ENCODE measurements around the gene CEPT1. TPM values are rescaled to one million over a fixed set of nuclear protein-coding genes. Genes with fewer than 3 reads are reported as not detected.

Gene CEPT1
- total RNA-seq, 1 experiment from 2014 or later, result 33.0 TPM

GRCh38 chr1:111140680-111140967 is 601 bp downstream of the CEPT1 start:
- Histone ChIP-seq H2BK15ac (ENCODE audit: low read depth, low read length) (no peak overlapping the region), H2AFZ (ENCODE audit: low read length) (no peak overlapping the region), H3K9me3 (ENCODE audit: control insufficient read depth, low read depth, low read length) (no peaks in the 10 kb centered on the region), H2BK12ac (ENCODE audit: insufficient read length, low read depth, low read length) (no peak overlapping the region), H3K23ac (ENCODE audit: insufficient read length, low read depth, low read length) (no peak overlapping the region), H3K79me1 (ENCODE audit: insufficient read depth, low read depth, low read length, poor library complexity, severe bottlenecking) (no peaks in the 10 kb centered on the region), H4K5ac (ENCODE audit: insufficient read length, low read depth, low read length) (no peak overlapping the region), H3K9ac (ENCODE audit: extremely low read depth, insufficient read length, low read length) (peak overlapping the region; percentile 79), H3K79me2 (ENCODE audit: insufficient read depth, low read length) (peaks cover 17% of the 10 kb centered on the region; the same call in 1 of the 2 replicates), H2BK5ac (ENCODE audit: insufficient read length, low read length) (no peak overlapping the region), H3K56ac (ENCODE audit: insufficient read length, low read depth, low read length) (no peak overlapping the region), H2BK20ac (ENCODE audit: low read depth, low read length, poor library complexity, severe bottlenecking) (no peak overlapping the region), H3K14ac (ENCODE audit: insufficient read depth, low read length) (peak overlapping the region; percentile 21; the same call in 1 of the 2 replicates), H3K4me1 (ENCODE audit: insufficient read depth, low read length) (no peaks in the 10 kb centered on the region), H3K4me2 (ENCODE audit: insufficient read depth, insufficient read length, low read length) (peak overlapping the region; percentile 84), H3K27me3 (ENCODE audit: insufficient read depth, low read length) (no peaks in the 10 kb centered on the region), H4K20me1 (ENCODE audit: control insufficient read depth, insufficient read depth, insufficient read length) (no peaks in the 10 kb centered on the region), H3K18ac (ENCODE audit: insufficient read length, low read depth, low read length) (no peak overlapping the region), H3K4ac (ENCODE audit: low read depth, low read length) (no peak overlapping the region), H3K27ac (ENCODE audit: insufficient read length, low read depth, low read length) (no peak overlapping the region), H3K23me2 (ENCODE audit: insufficient read length, low read depth, low read length, poor library complexity, severe bottlenecking) (peaks cover 5% of the 10 kb centered on the region), H4K91ac (ENCODE audit: insufficient read length, low read depth, low read length) (no peak overlapping the region), H2AK5ac (ENCODE audit: insufficient read length, low read length) (no peak overlapping the region), H3T11ph (ENCODE audit: low read length) (no peak overlapping the region), H2BK120ac (ENCODE audit: low read depth, low read length, poor library complexity, severe bottlenecking) (no peak overlapping the region), H4K8ac (replicated peaks; ENCODE audit: insufficient read length, low read depth, low read length) (no peak overlapping the region)
- peak overlapping the region in 2 of 3 experiments; percentile 98 to 99; a peak in 3 of 7 replicates for H3K27ac Mint-ChIP-seq
- TF ChIP-seq, protein P1, sequence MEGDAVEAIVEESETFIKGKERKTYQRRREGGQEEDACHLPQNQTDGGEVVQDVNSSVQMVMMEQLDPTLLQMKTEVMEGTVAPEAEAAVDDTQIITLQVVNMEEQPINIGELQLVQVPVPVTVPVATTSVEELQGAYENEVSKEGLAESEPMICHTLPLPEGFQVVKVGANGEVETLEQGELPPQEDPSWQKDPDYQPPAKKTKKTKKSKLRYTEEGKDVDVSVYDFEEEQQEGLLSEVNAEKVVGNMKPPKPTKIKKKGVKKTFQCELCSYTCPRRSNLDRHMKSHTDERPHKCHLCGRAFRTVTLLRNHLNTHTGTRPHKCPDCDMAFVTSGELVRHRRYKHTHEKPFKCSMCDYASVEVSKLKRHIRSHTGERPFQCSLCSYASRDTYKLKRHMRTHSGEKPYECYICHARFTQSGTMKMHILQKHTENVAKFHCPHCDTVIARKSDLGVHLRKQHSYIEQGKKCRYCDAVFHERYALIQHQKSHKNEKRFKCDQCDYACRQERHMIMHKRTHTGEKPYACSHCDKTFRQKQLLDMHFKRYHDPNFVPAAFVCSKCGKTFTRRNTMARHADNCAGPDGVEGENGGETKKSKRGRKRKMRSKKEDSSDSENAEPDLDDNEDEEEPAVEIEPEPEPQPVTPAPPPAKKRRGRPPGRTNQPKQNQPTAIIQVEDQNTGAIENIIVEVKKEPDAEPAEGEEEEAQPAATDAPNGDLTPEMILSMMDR (conservative IDR thresholded peaks at IDR 0.05), result no peak
- peak; percentile 64 for DNase-seq
- H3K4me1 Mint-ChIP-seq, result peaks cover 29 to 33% of the 10 kb centered on the region in 2 experiments
- H3K9me3 Mint-ChIP-seq, result no peaks in the 10 kb centered on the region; a peak in 1 of 5 replicates
- H3K36me3 Mint-ChIP-seq (ENCODE audit: insufficient read depth in 1 of 3, low read depth in 3 of 3), result peaks cover 6 to 10% (median 6%) of the 10 kb centered on the region in 3 experiments; a peak in 6 of 7 replicates
- peak overlapping the region; percentile 98 for H3K4me3 Mint-ChIP-seq
- H3K27me3 Mint-ChIP-seq (ENCODE audit: low read depth), result peaks cover 1% of the 10 kb centered on the region; the same call in 1 of the 2 replicates
- no CpG with 5 or more reads among the region's 9 CpGs for WGBS (ENCODE audit: extremely low coverage, insufficient read length, low lambda C conversion rate)

All from H9 (cell line).